SW 1271 (cell line): Measurements from ENCODE around the gene CIAO3.

Experiments
- DNase-seq, 2 experiments: peaks; one replicate each; lab custom pipeline; 2025; lab: John Stamatoyannopoulos, UW

CIAO3 gene

GRCh38 chr16:709566-710499 lies 31.0 kb downstream of the CIAO3 start:
- peak in 1 of 2 experiments; percentile 41 for DNase-seq

- DNase-seq = no peak
Measured at GRCh38 chr16:708959-709358, 31.8 kb downstream of the CIAO3 start.

- DNase-seq = no peak
Measured at GRCh38 chr16:708019-708418, 32.8 kb downstream of the CIAO3 start.

- no peak for DNase-seq
Measured at GRCh38 chr16:707062-707538, 33.7 kb downstream of the CIAO3 start.

- DNase-seq = no peak
Measured at GRCh38 chr16:706189-707061, 34.4 kb downstream of the CIAO3 start.

GRCh38 chr16:705431-706188 lies 35.2 kb downstream of the CIAO3 start, which contains the start of gene FBXL16:
TSS of gene FBXL16 (minus strand) at chr16:705801. CDS start at chr16:697405, 8,396 bp downstream.
- DNase-seq = no peak

- DNase-seq = no peak
Measured at GRCh38 chr16:704552-705380, 36.0 kb downstream of the CIAO3 start.

- no peak for DNase-seq
Measured at GRCh38 chr16:704047-704446, 36.8 kb downstream of the CIAO3 start.

- DNase-seq = no peak
Measured at GRCh38 chr16:703406-703805, 37.4 kb downstream of the CIAO3 start.

- DNase-seq = no peak
Measured at GRCh38 chr16:702341-702740, 38.5 kb downstream of the CIAO3 start.

GRCh38 chr16:700684-701584 lies 39.9 kb downstream of the CIAO3 start:
- no peak for DNase-seq

- no peak for DNase-seq
Measured at GRCh38 chr16:698911-699671, 41.7 kb downstream of the CIAO3 start.

GRCh38 chr16:695355-696089 lies 45.3 kb downstream of the CIAO3 start:
- no peak for DNase-seq

- no peak for DNase-seq
Measured at GRCh38 chr16:694863-695354, 45.9 kb downstream of the CIAO3 start.

- no peak for DNase-seq
Measured at GRCh38 chr16:694187-694862, 46.5 kb downstream of the CIAO3 start.

GRCh38 chr16:693766-694165 lies 47.0 kb downstream of the CIAO3 start:
- no peak for DNase-seq

GRCh38 chr16:693364-693763 lies 47.4 kb downstream of the CIAO3 start:
- no peak for DNase-seq
